ENCODE measurements around the gene TNP2. TPM values are rescaled to one million over a fixed set of nuclear protein-coding genes. Genes with fewer than 3 reads are reported as not detected.

Gene TNP2
- total and polyA plus RNA-seq, 9 of the 15 experiments (the other 6 are each of a cell fraction or from before 2014, with no cell fraction given) = not detected

DNA sequence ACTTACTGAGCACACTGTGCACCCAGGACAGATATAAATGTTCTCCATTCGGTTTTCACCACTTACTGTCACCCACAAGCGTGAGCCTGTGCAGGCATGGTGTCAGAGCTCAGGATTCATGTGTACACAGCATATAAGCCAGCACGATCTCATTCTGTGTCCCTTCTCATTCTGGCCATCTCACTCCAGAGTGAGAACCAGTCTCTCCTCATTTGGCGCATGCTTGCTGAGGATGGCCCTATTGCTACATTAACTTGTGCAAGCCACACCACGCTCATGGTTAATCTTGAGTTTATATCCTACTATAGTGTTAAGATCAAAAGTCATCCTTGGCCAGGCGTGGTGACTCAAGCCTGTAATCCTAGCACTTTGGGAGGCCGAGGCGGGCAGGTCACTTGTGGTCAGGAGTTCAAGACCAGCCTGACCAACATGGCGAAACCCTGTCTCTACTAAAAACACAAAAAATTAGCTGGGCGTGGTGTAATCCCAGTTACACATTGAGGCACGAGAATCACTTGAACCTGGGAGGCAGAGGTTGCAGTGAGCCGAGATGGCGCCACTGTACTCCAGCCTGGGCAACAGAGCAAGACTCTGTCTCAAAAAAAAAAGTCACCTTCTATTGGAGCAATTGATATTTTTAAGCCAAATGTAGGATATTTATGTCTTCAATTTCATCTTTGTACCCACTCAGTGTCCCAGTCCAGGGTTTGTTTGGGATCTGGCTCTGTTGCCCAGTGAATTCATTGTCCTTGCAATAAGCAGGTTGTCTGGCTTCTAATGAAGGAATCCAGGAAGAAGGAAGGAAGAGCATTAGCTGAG is 34.0 kb downstream of the TNP2 start:
- Histone ChIP-seq H3K9me1 (ENCODE audit: control insufficient read depth, insufficient read depth, low read length) (no peaks in the 10 kb centered on the region), H3K4me3 (no peak overlapping the region), H3K9ac (ENCODE audit: insufficient read depth in 1 of 2, low read depth in 2 of 2, low read length in 2 of 2) (no peak overlapping the region; a peak in 1 of 4 replicates), H3K36me3 (ENCODE audit: control insufficient read depth, insufficient read depth, low read length) (no peaks in the 10 kb centered on the region), H3K9me3 (replicated peaks; ENCODE audit: control insufficient read depth, insufficient read depth, low read depth, low read length) (no peaks in the 10 kb centered on the region), H3K79me2 (ENCODE audit: control insufficient read depth, insufficient read depth, low read length) (peaks cover 14% of the 10 kb centered on the region; the same call in 2 of the 3 replicates), H4K20me1 (replicated peaks; ENCODE audit: control insufficient read depth, insufficient read depth, low read length) (no peaks in the 10 kb centered on the region), H3K4me2 (ENCODE audit: insufficient read depth, low read length) (no peak overlapping the region), H3K27me3 (ENCODE audit: control insufficient read depth in 2 of 2, insufficient read depth in 2 of 2, low read length in 2 of 2) (no peaks in the 10 kb centered on the region), H3K27ac (ENCODE audit: extremely low read depth, low read depth, low read length) (no peak overlapping the region), H2AFZ (ENCODE audit: low read depth, low read length) (peak overlapping the region; percentile 51; the same call in 1 of the 2 replicates), H3K4me1 (replicated peaks in 1 of 2; ENCODE audit: control insufficient read depth in 2 of 2, insufficient read depth in 2 of 2, low read length in 2 of 2) (peaks cover 56 to 64% of the 10 kb centered on the region in 2 experiments)
- peak in 1 of 4 experiments; percentile 41 for DNase-seq (ENCODE audit: extremely low read depth in 1 of 4, low spot score in 3 of 4)
- CTCF ChIA-PET (ENCODE audit: low intra/inter-chr PET ratio) = no interaction called here
- no peak for FAIRE-seq
- intact Hi-C loops (cut with micrococcal nuclease) = no loop called here
- BruUV-seq (replicated peaks) = no TSS peak
- 49% methylated on average over 13 of the region's 13 CpGs for WGBS (ENCODE audit: insufficient coverage, low coverage, missing lambda C conversion rate)
- in situ Hi-C loops (cut with MboI) = no loop called here
- ATAC-seq = no peak
- POLR2A ChIA-PET = interaction anchor here (2.5 kb wide), 1 partner anchor 19 kb away, joined by 8 read pairs; no protein-coding TSS in a partner anchor
- no peak for TF ChIP-seq GTF2A2 (tag; IDR thresholded peaks at IDR 0.05)
- no peak for TF ChIP-seq SPI1 (IDR thresholded peaks at IDR 0.05; ENCODE audit: borderline replicate concordance, low read depth, low read length)
- TF ChIP-seq CEBPB (tag; IDR thresholded peaks at IDR 0.05) = peak; percentile 59
- TF ChIP-seq BRD4 (IDR thresholded peaks at IDR 0.05) = no peak
- no peak for TF ChIP-seq MAX (CRISPR knock-in tag; IDR thresholded peaks at IDR 0.05)
- TF ChIP-seq, protein P1, sequence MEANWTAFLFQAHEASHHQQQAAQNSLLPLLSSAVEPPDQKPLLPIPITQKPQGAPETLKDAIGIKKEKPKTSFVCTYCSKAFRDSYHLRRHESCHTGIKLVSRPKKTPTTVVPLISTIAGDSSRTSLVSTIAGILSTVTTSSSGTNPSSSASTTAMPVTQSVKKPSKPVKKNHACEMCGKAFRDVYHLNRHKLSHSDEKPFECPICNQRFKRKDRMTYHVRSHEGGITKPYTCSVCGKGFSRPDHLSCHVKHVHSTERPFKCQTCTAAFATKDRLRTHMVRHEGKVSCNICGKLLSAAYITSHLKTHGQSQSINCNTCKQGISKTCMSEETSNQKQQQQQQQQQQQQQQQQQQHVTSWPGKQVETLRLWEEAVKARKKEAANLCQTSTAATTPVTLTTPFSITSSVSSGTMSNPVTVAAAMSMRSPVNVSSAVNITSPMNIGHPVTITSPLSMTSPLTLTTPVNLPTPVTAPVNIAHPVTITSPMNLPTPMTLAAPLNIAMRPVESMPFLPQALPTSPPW (CRISPR knock-in tag; IDR thresholded peaks at IDR 0.05) = no peak
- no peak for TF ChIP-seq NR1H2 (CRISPR knock-in tag; IDR thresholded peaks at IDR 0.05)
- TF ChIP-seq SP2 (IDR thresholded peaks at IDR 0.05; ENCODE audit: extremely low read depth, low read depth, low read length, poor library complexity, severe bottlenecking) = no peak
- 0 out of 2 replicates have a peak, but pooled peaks have one; percentile 14 for TF ChIP-seq TCF3 (CRISPR knock-in tag; IDR thresholded peaks at IDR 0.05)
- TF ChIP-seq FOXA3 (CRISPR knock-in tag; conservative IDR thresholded peaks at IDR 0.05 in 1 of 2, IDR thresholded peaks at IDR 0.05 in 1 of 2) = no peak
- TF ChIP-seq ZNF561 (CRISPR knock-in tag; conservative IDR thresholded peaks at IDR 0.05) = no peak
- 0 out of 2 replicates have a peak, but pooled peaks have one; percentile 32 for TF ChIP-seq BCOR (IDR thresholded peaks at IDR 0.05)
- 0 out of 4 replicates have a peak, but pooled peaks of 1 of the 2 experiments have one; percentile 21 for TF ChIP-seq KDM1A (IDR thresholded peaks at IDR 0.05)
- TF ChIP-seq PPARD (CRISPR knock-in tag; IDR thresholded peaks at IDR 0.05) = no peak
- no peak for TF ChIP-seq SIRT6 (IDR thresholded peaks at IDR 0.05; ENCODE audit: low read depth, low read length)
- TF ChIP-seq, protein P2, sequence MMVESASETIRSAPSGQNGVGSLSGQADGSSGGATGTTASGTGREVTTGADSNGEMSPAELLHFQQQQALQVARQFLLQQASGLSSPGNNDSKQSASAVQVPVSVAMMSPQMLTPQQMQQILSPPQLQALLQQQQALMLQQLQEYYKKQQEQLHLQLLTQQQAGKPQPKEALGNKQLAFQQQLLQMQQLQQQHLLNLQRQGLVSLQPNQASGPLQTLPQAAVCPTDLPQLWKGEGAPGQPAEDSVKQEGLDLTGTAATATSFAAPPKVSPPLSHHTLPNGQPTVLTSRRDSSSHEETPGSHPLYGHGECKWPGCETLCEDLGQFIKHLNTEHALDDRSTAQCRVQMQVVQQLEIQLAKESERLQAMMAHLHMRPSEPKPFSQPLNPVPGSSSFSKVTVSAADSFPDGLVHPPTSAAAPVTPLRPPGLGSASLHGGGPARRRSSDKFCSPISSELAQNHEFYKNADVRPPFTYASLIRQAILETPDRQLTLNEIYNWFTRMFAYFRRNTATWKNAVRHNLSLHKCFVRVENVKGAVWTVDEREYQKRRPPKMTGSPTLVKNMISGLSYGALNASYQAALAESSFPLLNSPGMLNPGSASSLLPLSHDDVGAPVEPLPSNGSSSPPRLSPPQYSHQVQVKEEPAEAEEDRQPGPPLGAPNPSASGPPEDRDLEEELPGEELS (CRISPR knock-in tag; IDR thresholded peaks at IDR 0.05; ENCODE audit: borderline replicate concordance) = no peak
- peak; percentile 66; the same call in 1 of the 2 replicates for TF ChIP-seq HMBOX1 (IDR thresholded peaks at IDR 0.05)
- 0 out of 2 replicates have a peak, but pooled peaks have one; percentile 34 for TF ChIP-seq HDAC2 (IDR thresholded peaks at IDR 0.05)

All from K562 (cell line).